Fibroblast of the aortic adventitia (primary cell): ENCODE results near the gene DHRS1. TPM values are rescaled to one million over a fixed set of nuclear protein-coding genes. Genes with fewer than 3 reads are reported as not detected.

Experiments used
- DNase-seq: peaks from one replicate; pipeline ENCODE4 v3.0.0-alpha.2; 2010; ENCODE audit warnings: low read depth
- H3K4me3 ChIP-seq: 2 replicates; pipeline ENCODE4 v1.5.1; 2011; ENCODE audit warnings: low read depth, mild to moderate bottlenecking, control low read depth, low read length, moderate library complexity
- total RNA-seq: library from RNA; depleted of rRNA; stranded (reverse); fragments of >200 nt; gene quantifications from 2 replicates; pipeline ENCODE4 v1.2.3, GENCODE V29; 2012; ENCODE audit warnings: low replicate concordance
- TF ChIP-seq, protein P1 (sequence below): IDR thresholded peaks from 2 replicates; pipeline ENCODE4 v1.5.1; 2011; ENCODE audit warnings: mild to moderate bottlenecking, low read length, control low read depth, inconsistent platforms; ENCODE audit not compliant: insufficient read depth

DHRS1 gene
- 8.7 and 20.7 TPM in 2 replicates for total RNA-seq

DNA sequence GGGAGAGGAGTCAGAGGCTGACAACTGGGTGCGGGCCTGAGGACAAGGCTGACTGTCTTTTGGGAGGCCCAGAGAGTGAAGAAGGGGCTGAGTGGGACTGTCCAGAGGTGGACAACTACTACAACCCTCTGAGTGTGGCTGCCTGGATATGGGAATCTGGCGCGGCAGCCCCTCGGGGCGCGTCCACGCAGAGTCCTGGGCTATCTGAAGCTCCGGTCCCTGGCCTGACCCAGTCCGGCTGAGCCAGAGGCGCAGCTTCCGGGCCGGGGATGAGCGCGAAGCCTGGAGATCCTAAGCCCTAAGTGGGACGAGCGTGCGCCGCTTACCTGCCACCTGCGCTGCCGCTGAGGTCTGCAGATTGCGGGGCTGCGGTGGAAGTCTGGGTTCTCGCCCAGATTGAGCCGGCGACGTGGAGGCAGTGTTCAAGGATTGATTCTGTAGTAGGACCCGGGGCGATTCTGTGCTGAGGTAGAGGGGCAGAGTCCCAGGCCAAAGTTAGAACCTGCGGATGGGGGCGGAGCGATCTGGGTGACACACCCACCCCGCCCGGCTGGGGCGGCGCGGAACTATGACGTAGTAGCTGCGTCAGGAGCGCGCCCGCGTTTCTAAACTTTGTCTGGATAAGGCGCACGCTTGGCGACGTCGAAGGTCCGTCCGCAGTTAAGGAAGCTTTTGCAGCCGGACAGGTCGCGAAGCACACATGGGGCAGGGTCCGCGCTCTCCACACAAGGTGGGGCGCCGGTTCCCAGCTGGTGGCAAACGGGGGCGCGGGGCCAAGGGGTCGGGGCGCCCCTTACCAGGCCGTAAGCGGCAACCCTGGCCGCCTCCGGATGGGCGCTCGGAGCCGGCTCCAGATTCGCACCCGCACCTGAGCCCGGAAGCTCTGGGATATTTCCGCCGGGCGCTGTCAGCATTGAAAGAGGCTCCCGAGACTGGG, at the start of gene DHRS1, which contains the start of gene NOP9:
Gene DHRS1, minus strand, starts transcription at position 526 of the 937 bp plus-strand sequence. CDS start 674 bp downstream, outside the sequence.
Gene NOP9, plus strand, starts transcription at position 596 of the 937 bp plus-strand sequence. Its CDS starts 105 bp downstream, at position 701.
- peak within 1 kb of the TSS; percentile 99 for H3K4me3 ChIP-seq
- TF ChIP-seq, protein P1, sequence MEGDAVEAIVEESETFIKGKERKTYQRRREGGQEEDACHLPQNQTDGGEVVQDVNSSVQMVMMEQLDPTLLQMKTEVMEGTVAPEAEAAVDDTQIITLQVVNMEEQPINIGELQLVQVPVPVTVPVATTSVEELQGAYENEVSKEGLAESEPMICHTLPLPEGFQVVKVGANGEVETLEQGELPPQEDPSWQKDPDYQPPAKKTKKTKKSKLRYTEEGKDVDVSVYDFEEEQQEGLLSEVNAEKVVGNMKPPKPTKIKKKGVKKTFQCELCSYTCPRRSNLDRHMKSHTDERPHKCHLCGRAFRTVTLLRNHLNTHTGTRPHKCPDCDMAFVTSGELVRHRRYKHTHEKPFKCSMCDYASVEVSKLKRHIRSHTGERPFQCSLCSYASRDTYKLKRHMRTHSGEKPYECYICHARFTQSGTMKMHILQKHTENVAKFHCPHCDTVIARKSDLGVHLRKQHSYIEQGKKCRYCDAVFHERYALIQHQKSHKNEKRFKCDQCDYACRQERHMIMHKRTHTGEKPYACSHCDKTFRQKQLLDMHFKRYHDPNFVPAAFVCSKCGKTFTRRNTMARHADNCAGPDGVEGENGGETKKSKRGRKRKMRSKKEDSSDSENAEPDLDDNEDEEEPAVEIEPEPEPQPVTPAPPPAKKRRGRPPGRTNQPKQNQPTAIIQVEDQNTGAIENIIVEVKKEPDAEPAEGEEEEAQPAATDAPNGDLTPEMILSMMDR: no peak
- peak; percentile 85 for DNase-seq

DNA sequence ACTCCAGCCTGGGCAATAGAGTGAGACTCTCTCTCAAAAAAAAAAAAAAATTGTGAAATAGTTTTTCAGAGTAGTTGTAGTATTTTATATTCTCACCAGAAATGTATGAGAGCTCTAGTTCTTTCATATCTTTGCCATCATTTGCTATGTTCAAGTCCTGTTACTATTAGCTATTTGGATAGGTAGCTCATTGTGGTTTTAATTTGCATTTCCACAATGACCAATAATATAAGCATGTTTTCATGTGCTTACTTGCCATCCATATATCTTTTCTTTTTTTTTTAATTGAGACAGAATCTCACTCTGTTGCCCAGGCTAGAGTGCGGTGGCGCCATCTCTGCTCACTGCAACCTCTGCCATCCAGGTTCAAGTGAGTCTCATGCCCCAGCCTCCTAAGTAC, 48.6 kb upstream of the DHRS1 start:
- no peak overlapping the region for H3K4me3 ChIP-seq
- DNase-seq: no peak
- TF ChIP-seq, protein P1: no peak

DNA sequence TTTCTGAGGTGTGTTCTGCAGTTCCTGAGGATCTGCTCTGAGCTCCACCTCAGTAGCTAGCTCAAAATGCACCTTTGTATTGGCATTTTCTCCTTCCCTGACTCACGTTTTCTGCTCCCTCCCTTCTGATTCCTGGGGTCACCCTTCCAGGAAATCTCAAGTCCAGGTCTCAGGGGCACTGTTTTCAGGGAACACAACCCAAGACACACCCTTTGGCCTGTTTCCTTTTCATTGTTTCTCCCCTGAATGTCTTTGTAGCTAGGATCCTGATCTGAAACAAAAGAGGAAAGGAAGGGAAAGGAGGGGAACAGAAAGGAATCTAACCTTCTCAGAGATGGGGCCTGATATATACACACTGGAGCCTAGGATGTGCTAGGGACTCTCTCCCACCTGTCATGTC, 47.6 kb upstream of the DHRS1 start:
- no peak for DNase-seq
- TF ChIP-seq, protein P1: no peak
- H3K4me3 ChIP-seq: no peak overlapping the region

DNA sequence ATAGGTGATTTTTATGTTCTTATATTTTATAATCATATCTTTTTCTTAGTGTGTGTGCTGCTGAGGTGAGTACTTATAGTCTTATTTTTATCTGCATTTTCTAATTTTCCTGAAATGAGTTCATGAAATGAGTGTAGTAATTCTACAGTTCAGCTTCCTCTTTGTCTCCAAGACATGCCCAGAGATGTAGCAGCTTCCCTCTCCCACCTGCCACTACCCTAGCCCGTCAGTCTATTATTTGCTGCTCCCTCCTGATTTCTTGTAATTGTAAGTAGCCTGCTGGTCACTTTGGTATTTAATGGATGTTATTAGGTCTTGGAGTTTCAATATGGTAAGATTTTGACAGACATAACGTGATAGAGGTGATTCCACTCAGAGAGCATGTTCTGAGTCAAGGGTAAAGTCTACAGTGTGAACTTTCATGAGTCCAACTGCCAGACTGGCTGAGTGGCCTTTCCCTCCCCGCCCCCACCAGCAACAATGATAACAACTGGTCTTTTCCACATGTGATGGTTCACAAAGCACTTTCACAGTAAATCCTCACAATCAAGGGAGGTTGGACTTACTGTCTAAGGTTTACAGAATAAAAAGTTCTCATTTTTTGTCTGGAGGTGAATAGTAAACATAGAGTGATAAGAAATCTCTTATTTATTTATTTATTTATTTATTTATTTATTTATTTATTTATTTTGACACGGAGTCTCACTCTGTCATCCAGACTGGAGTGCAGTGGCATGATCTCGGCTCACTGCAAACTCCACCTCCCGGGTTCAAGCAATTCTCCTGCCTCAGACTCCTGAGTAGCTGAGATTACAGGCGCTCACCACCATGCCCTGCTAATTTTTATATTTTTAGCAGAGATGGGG, 44.4 kb upstream of the DHRS1 start:
- TF ChIP-seq, protein P1: no peak
- DNase-seq: no peak
- H3K4me3 ChIP-seq: no peak overlapping the region

DNA sequence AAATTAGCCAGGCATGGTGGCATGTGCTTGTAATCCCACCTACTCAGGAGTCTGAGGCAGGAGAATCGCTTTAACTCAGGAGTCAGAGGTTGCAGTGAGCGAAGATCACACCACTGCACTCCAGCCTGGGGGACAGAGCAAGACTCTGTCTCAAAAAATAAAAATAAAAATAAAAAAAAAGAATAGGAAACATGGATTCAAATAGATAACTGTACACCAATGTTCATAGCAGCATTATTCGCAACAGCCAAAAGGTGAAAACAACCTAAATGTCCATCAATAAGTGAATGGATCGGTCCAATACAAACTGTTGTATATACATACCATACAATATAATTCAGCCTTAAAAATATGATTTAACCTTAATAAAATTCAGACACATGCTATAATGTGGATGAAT, 43.3 kb upstream of the DHRS1 start:
- DNase-seq: no peak
- TF ChIP-seq, protein P1: no peak

DNA sequence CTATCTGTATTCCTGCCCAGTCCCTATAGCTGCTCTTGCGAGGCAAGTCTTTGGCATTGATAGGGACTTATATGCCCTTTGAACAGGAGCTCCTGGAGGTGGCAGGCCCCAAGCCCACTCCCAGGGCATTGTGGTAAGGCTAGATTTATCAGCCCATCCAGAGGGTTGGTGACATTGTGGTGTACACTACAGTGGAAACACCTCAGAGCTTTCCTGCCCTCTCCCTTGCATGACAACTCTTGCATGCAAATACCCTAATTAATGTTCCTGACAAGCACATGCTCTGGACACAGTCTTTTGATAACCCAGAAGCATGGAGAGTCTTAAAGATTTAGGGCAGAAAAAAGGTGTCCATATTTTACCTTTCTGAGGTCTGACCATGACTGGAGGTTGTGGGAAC, 41.0 kb upstream of the DHRS1 start:
- TF ChIP-seq, protein P1: no peak
- DNase-seq: no peak
- H3K4me3 ChIP-seq: no peak overlapping the region

More for the DNA sequence above, 43.3 kb upstream of the DHRS1 start:
- no peak overlapping the region for H3K4me3 ChIP-seq
